Pancreas (tissue), 10 donors: ENCODE data around the gene MAPK1. TPM values are rescaled to one million over a fixed set of nuclear protein-coding genes. Genes with fewer than 3 reads are reported as not detected.

Experiments
- ATAC-seq, 4 donors: fragments of 200-7000 bp; cut with Tn5 transposase; one replicate each; pipeline versions ENCODE4 v1.8.0 to v1.9.1; 2020; ENCODE audit warnings: mild to moderate bottlenecking in 4 of 4, moderate library complexity in 4 of 4
- DNase-seq, 6 donors: peaks; one replicate each; pipeline ENCODE4 v3.0.0-alpha.2; 2020
- FAIRE-seq: peaks from 2 replicates; lab custom pipeline; 2012; peaks lifted over from hg19 to GRCh38; lab: Jason Lieb, UNC
- H3K27ac ChIP-seq, 4 donors: fragments of 200-600 bp; sonication (generic); 1 replicate in 3 of 4; 2 replicates in 1 of 4; pipeline versions ENCODE4 v1.5.0 to v1.8.0; 2020
- H3K27me3 ChIP-seq, 4 donors: fragments of 200-600 bp; one replicate each; pipeline ENCODE4 v1.8.0; 2021
- H3K36me3 ChIP-seq, 3 donors: fragments of 200-600 bp; sonication (generic) in 1 of 3; one replicate each; pipeline versions ENCODE4 v1.5.0 to v1.8.0; 2020 to 2021
- H3K4me1 ChIP-seq, 3 donors: fragments of 200-600 bp; one replicate each; pipeline ENCODE4 v1.8.0; 2021
- H3K4me3 ChIP-seq, 4 donors: fragments of 200-600 bp; sonication (generic) in 2 of 4; one replicate each; pipeline versions ENCODE4 v1.5.0 to v1.8.0; 2020 to 2021
- H3K9me3 ChIP-seq, 4 donors: fragments of 200-600 bp; one replicate each; pipeline ENCODE4 v1.8.0; 2021
- CTCF ChIP-seq, 4 donors: fragments of 200-600 bp; sonication (generic) in 3 of 4; IDR thresholded peaks; one replicate each; pipeline versions ENCODE4 v1.5.0 to v1.8.0; 2021; ENCODE audit warnings: antibody characterized with exemption in 4 of 4
- WGBS, 2 donors: extraction: QIAGEN DNeasy Blood & Tissue Kit; methylation state at CpG; one replicate each; pipeline ENCODE4 v1.1.7; 2013; 5-methylcytosine and 5-hydroxymethylcytosine counted together
- intact Hi-C, 3 donors: fragments of 100-400 bp; cut with DNase I; formaldehyde crosslinking; loops; one replicate each; pipeline versions ENCODE4 v1.11.1 to v1.14.2; 2022
- polyA plus RNA-seq, 2 donors: library from polyadenylated mRNA; stranded (reverse); fragments of 200-250 nt; gene quantifications; one replicate each; pipeline ENCODE4 v1.2.3, GENCODE V29; 2013
- total RNA-seq, 6 donors: library from RNA; stranded (reverse); fragmentation: NEBNext Ultra II Directional in 4 of 6; extraction: Animal tissue kit (Norgen Biotek cat#: 25700) in 4 of 6; gene quantifications; one replicate each; pipeline versions ENCODE4 v1.2.1 to v1.2.4, GENCODE V29; 2021 to 2023
- donor health status: healthy with polysubstance abuse.
- donor health status: DM: no; HTN: no; CAD: no; lungs with moderate emphysema.
- donor health status: DM: no; HTN: no; CAD: no.
- donor health status: control.
- donor health status: control.
- donor health status: Bipolar disorder and iron deficiency.
- donor health status: DM: yes; HTN: yes; CAD: no.
- donor health status: DM: no; HTN: no; CAD: no.
- donor health status: DM: no; HTN: no; CAD: no.
- donor health status: DM: yes; HTN: yes; CAD: no.

MAPK1 gene
- total and polyA plus RNA-seq, 8 donors: 7.0 to 85.7 (median 66.4) TPM

GRCh38 chr22:21845558-21846453 lies 21.6 kb downstream of the MAPK1 start:
- TF ChIP-seq CTCF (IDR thresholded peaks at IDR 0.05): no peak
- no peak overlapping the region for H3K4me3 ChIP-seq
- ATAC-seq: no peak
- no peaks in the 10 kb centered on the region for H3K27me3 ChIP-seq
- no peak for DNase-seq
- FAIRE-seq: no peak
- intact Hi-C loops: no loop called here
- H3K9me3 ChIP-seq: no peaks in the 10 kb centered on the region
- no peaks in the 10 kb centered on the region for H3K36me3 ChIP-seq
- WGBS, 2 donors: 93 to 100% methylated on average over 1 of the region's 1 CpG
- H3K27ac ChIP-seq: no peak overlapping the region
- peaks cover 0 to 4% (median 0%) of the 10 kb centered on the region in 3 donors for H3K4me1 ChIP-seq

GRCh38 chr22:21842946-21843345 lies 24.5 kb downstream of the MAPK1 start:
- no peak for FAIRE-seq

GRCh38 chr22:21841422-21841821 lies 26.0 kb downstream of the MAPK1 start:
- no peak overlapping the region for H3K27ac ChIP-seq
- no peaks in the 10 kb centered on the region for H3K36me3 ChIP-seq
- no peak for TF ChIP-seq CTCF (IDR thresholded peaks at IDR 0.05)
- DNase-seq: no peak
- no peak overlapping the region for H3K4me3 ChIP-seq
- no peak for ATAC-seq
- H3K9me3 ChIP-seq: no peaks in the 10 kb centered on the region
- H3K4me1 ChIP-seq: peaks cover 0 to 16% (median 10%) of the 10 kb centered on the region in 3 donors
- H3K27me3 ChIP-seq: no peaks in the 10 kb centered on the region
- WGBS, 2 donors: 84% methylated on average over 2 of the region's 2 CpGs
- intact Hi-C loops: no loop called here
- FAIRE-seq: no peak

More at GRCh38 chr22:21842946-21843345, 24.5 kb downstream of the MAPK1 start:
- H3K36me3 ChIP-seq: no peaks in the 10 kb centered on the region
- WGBS, 2 donors: 80 to 82% methylated on average over 6 of the region's 6 CpGs
- H3K9me3 ChIP-seq: no peaks in the 10 kb centered on the region
- peaks cover 0 to 9% (median 0%) of the 10 kb centered on the region in 3 donors for H3K4me1 ChIP-seq
- TF ChIP-seq CTCF (IDR thresholded peaks at IDR 0.05): no peak
- DNase-seq: no peak
- H3K27me3 ChIP-seq: no peaks in the 10 kb centered on the region
- intact Hi-C loops: no loop called here
- H3K4me3 ChIP-seq: no peak overlapping the region
- H3K27ac ChIP-seq: no peak overlapping the region
- ATAC-seq: no peak

GRCh38 chr22:21840236-21840823 lies 27.1 kb downstream of the MAPK1 start:
- Histone ChIP-seq H3K36me3 (no peaks in the 10 kb centered on the region), H3K4me3 (no peak overlapping the region), H3K27me3 (no peaks in the 10 kb centered on the region), H3K9me3 (no peaks in the 10 kb centered on the region), H3K4me1 (peaks cover 0 to 20% (median 10%) of the 10 kb centered on the region in 3 donors), H3K27ac (no peak overlapping the region)
- DNase-seq (no peak), FAIRE-seq (no peak), ATAC-seq (no peak)
- 92 to 94% methylated on average over 8 of the region's 8 CpGs for WGBS, 2 donors
- TF ChIP-seq CTCF (IDR thresholded peaks at IDR 0.05): no peak
- intact Hi-C loops: no loop called here
